SK-N-SH (cell line): ENCODE data around the gene PLB1. TPM values are rescaled to one million over a fixed set of nuclear protein-coding genes. Genes with fewer than 3 reads are reported as not detected.

Experiments used
- CTCF ChIA-PET: fragments of 300-600, 350-600 bp; formaldehyde crosslinking; extraction: SDS; loops from one replicate; lab custom pipeline; 2021; lab: Yijun Ruan, JAX
- POLR2A ChIA-PET: fragments of 350-600 bp; sonication (Branson Sonifier 250); formaldehyde crosslinking; extraction: SDS; loops from one replicate; lab custom pipeline; 2020; ENCODE audit warnings: antibody characterized with exemption, inconsistent platforms; lab: Yijun Ruan, JAX
- DNase-seq: peaks from one replicate; pipeline ENCODE4 v3.0.0; 2012
- H2AFZ ChIP-seq: fragments of 200-600 bp; sonication (generic); 2 replicates; pipeline ENCODE4 v1.8.1; 2016; ENCODE audit warnings: antibody characterized with exemption, mild to moderate bottlenecking, low read depth
- H3F3A ChIP-seq: fragments of 200-600 bp; sonication (generic); replicated peaks from 2 replicates; pipeline ENCODE3; 2016; ENCODE audit warnings: antibody characterized with exemption, mild to moderate bottlenecking; ENCODE audit not compliant: insufficient read depth
- H3K27ac ChIP-seq, 2 experiments: fragments of 200-500 bp in 1 of 2; fragments of 200-600 bp in 1 of 2; sonication (Bioruptor generic) in 1 of 2; sonication (generic), shearing (Covaris generic) in 1 of 2; 2 replicates each; pipeline versions ENCODE4 v1.5.1 to v1.6.1; 2014 to 2016; ENCODE audit warnings: low read depth in 2 of 2, inconsistent platforms in 1 of 2, low read length in 1 of 2, mild to moderate bottlenecking in 1 of 2, mixed read lengths in 1 of 2
- H3K27me3 ChIP-seq: fragments of 200-600 bp; sonication (generic), shearing (Covaris generic); 2 replicates; pipeline ENCODE4 v1.6.1; 2016; ENCODE audit warnings: mixed run types; ENCODE audit not compliant: insufficient read depth
- H3K36me3 ChIP-seq, 2 experiments: fragments of 200-500 bp in 1 of 2; fragments of 200-600 bp in 1 of 2; sonication (Bioruptor generic) in 1 of 2; sonication (generic) in 1 of 2; replicated peaks in 1 of 2; 2 replicates each; pipeline versions ENCODE3 to v1.5.1; 2014 to 2016; ENCODE audit warnings: low read length in 1 of 2, mild to moderate bottlenecking in 1 of 2; ENCODE audit not compliant: insufficient read depth in 2 of 2, control insufficient read depth in 1 of 2
- H3K4me1 ChIP-seq, 2 experiments: fragments of 200-500 bp in 1 of 2; fragments of 200-600 bp in 1 of 2; sonication (Bioruptor generic) in 1 of 2; sonication (generic), shearing (Covaris generic) in 1 of 2; 2 replicates each; pipeline versions ENCODE4 v1.5.1 to v1.6.1; 2014 to 2016; ENCODE audit warnings: low read depth in 1 of 2, low read length in 1 of 2, mixed run types in 1 of 2; ENCODE audit not compliant: insufficient read depth in 2 of 2, control insufficient read depth in 1 of 2
- H3K4me2 ChIP-seq: fragments of 200-600 bp; sonication (generic), shearing (Covaris generic); 2 replicates; pipeline ENCODE4 v1.6.1; 2017; ENCODE audit warnings: mixed run types
- H3K4me3 ChIP-seq, 2 experiments: fragments of 200-500 bp in 1 of 2; fragments of 200-600 bp in 1 of 2; sonication (Bioruptor generic) in 1 of 2; sonication (generic), shearing (Covaris generic) in 1 of 2; 2 replicates each; pipeline versions ENCODE4 v1.5.1 to v1.8.1; 2014 to 2016; ENCODE audit warnings: low read depth in 2 of 2, inconsistent platforms in 1 of 2, low read length in 1 of 2, mild to moderate bottlenecking in 1 of 2, mixed read lengths in 1 of 2, moderate library complexity in 1 of 2
- H3K79me2 ChIP-seq: fragments of 200-600 bp; sonication (generic); 2 replicates; pipeline ENCODE4 v1.8.1; 2017; ENCODE audit warnings: mild to moderate bottlenecking; ENCODE audit not compliant: insufficient read depth
- H3K9ac ChIP-seq: fragments of 200-600 bp; sonication (generic); 2 replicates; pipeline ENCODE4 v1.6.1; 2017; ENCODE audit warnings: mixed run types
- H3K9me2 ChIP-seq: fragments of 200-600 bp; sonication (generic); 2 replicates; pipeline ENCODE4 v1.6.1; 2017; ENCODE audit warnings: mixed run types
- H3K9me3 ChIP-seq: fragments of 200-600 bp; sonication (generic); 2 replicates; pipeline ENCODE4 v1.6.1; 2017; ENCODE audit warnings: mixed run types, mild to moderate bottlenecking, moderate library complexity
- H4K20me1 ChIP-seq: fragments of 200-600 bp; sonication (generic); 2 replicates; pipeline ENCODE4 v1.6.1; 2017; ENCODE audit warnings: mild to moderate bottlenecking, mixed run types; ENCODE audit not compliant: insufficient read depth
- CHD2 ChIP-seq: fragments of 150-350 bp; IDR thresholded peaks from 2 replicates; pipeline ENCODE4 v1.6.1; 2018; ENCODE audit warnings: low read length; ENCODE audit not compliant: partially characterized antibody
- ELF1 ChIP-seq: IDR thresholded peaks from 2 replicates; pipeline ENCODE4 v1.4.0; 2012
- EP300 ChIP-seq, 2 experiments: IDR thresholded peaks; 2 replicates each; pipeline versions ENCODE4 v1.4.0 to v1.6.1; 2012; ENCODE audit warnings: borderline replicate concordance in 1 of 2, low read depth in 1 of 2, low read length in 1 of 2
- EZH2phosphoT487 ChIP-seq: fragments of 200-600 bp; sonication (generic); IDR thresholded peaks from 2 replicates; pipeline ENCODE4 v1.6.1; 2017; ENCODE audit warnings: low read depth, mixed run types, mild to moderate bottlenecking, antibody characterized with exemption, moderate library complexity, borderline replicate concordance
- FOXM1 ChIP-seq: IDR thresholded peaks from 2 replicates; pipeline ENCODE4 v1.4.0; 2012; ENCODE audit warnings: low read depth, mild to moderate bottlenecking
- JUND ChIP-seq: IDR thresholded peaks from 2 replicates; pipeline ENCODE4 v1.4.0; 2012
- MEF2A ChIP-seq: IDR thresholded peaks from 2 replicates; pipeline ENCODE4 v1.4.0; 2012; ENCODE audit warnings: low read depth, borderline replicate concordance
- MXI1 ChIP-seq: IDR thresholded peaks from 2 replicates; pipeline ENCODE4 v1.6.1; 2012; ENCODE audit warnings: mild to moderate bottlenecking, low read depth, low read length, improper control_type of control experiment
- RFX5 ChIP-seq: IDR thresholded peaks from 2 replicates; pipeline ENCODE4 v1.6.1; 2012; ENCODE audit warnings: mild to moderate bottlenecking, improper control_type of control experiment, low read length
- SMC3 ChIP-seq: IDR thresholded peaks from 2 replicates; pipeline ENCODE4 v1.6.1; 2012; ENCODE audit warnings: low read depth, low read length, improper control_type of control experiment
- TCF12 ChIP-seq: IDR thresholded peaks from 2 replicates; pipeline ENCODE4 v1.4.0; 2012
- YY1 ChIP-seq: IDR thresholded peaks from 2 replicates; pipeline ENCODE4 v1.4.0; 2012; ENCODE audit warnings: low read depth, mild to moderate bottlenecking
- WGBS: methylation state at CpG from one replicate; pipeline ENCODE4 v1.1.6; 2017; ENCODE audit warnings: low lambda C conversion rate; 5-methylcytosine and 5-hydroxymethylcytosine counted together
- polyA plus RNA-seq, 3 experiments: library from polyadenylated mRNA; depleted of rRNA; stranded (reverse); fragments of >200 nt; gene quantifications; 2 replicates each; pipeline ENCODE4 v1.2.3, GENCODE V29; 2012
- TF ChIP-seq, protein P1 (sequence below): fragments of 150-350 bp; IDR thresholded peaks from 2 replicates; pipeline ENCODE4 v1.6.1; 2016; ENCODE audit warnings: mild to moderate bottlenecking, low read depth, low read length
- TF ChIP-seq, protein P2 (sequence below): fragments of 200-600 bp; sonication (generic); IDR thresholded peaks from 2 replicates; pipeline ENCODE4 v1.6.1; 2017; ENCODE audit warnings: antibody characterized with exemption, mild to moderate bottlenecking, moderate library complexity

The PLB1 gene
- polyA plus RNA-seq, 1 of the 3 experiments (the other 2 are of a cell fraction) = 0.10 TPM

DNA sequence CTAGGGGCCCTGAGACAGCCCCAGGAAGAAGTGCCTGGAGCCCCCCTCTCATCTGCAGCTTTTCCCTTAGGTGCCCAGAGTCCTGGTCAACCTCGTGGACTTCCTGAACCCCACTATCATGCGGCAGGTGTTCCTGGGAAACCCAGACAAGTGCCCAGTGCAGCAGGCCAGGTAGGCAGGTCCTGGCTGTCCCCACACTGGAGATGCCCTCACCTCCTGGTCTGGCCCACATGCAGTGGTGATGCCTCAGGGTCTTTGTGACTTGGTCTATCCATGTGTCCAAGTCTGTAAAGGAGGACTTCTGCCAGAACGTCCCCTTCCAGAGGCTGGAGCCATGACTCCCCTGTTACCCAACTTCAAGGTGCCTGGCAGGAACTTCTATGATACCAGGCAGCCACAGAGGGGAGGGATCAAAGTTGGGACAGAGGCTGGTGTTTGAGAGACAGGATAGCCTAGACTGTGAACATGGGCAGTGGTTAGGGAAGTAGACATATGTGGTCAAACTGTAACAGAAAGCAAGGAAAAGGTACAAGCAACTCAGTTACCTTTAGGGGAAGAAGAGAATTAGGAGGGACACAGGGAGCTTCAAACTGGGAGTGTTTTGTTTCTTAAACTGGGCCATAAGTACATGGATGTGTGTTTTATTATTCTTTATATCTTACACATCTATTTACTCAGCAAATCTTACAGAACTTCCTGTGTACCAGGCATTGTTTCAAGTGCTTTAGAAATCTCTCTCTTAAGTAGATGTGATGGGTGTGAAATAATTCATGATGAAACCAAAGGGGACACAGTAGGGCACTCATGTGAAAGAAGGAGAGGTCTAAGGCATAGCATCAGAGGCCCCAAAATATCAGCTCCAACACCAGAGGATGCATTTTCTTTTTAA lies 107.1 kb downstream of the PLB1 start:
- POLR2A ChIA-PET = interaction anchor here (0.7 kb wide), 1 partner anchor 149 kb away, joined by 3 read pairs; the partner anchor contains the start of gene PPP1CB
- Histone ChIP-seq H3K9ac (no peak overlapping the region), H3K36me3 (no peaks in the 10 kb centered on the region), H3F3A (no peaks in the 10 kb centered on the region), H3K79me2 (no peaks in the 10 kb centered on the region), H2AFZ (no peak overlapping the region), H3K4me3 (no peak overlapping the region), H3K27me3 (no peaks in the 10 kb centered on the region), H3K9me3 (no peaks in the 10 kb centered on the region), H4K20me1 (no peaks in the 10 kb centered on the region), H3K4me2 (no peak overlapping the region), H3K27ac (no peak overlapping the region), H3K9me2 (no peaks in the 10 kb centered on the region), H3K4me1 (no peaks in the 10 kb centered on the region; a peak in 1 of 4 replicates)
- 89% methylated on average over 3 of the region's 3 CpGs for WGBS
- no peak for DNase-seq
- TF ChIP-seq SMC3 (no peak), MXI1 (no peak), ELF1 (no peak), RFX5 (no peak), TCF12 (no peak), EP300 (IDR thresholded peaks at IDR 0.05; ENCODE audit: borderline replicate concordance in 1 of 2, low read depth in 1 of 2, low read length in 1 of 2) (no peak), FOXM1 (no peak), JUND (no peak), EZH2phosphoT487 (no peak), CHD2 (no peak), MEF2A (no peak), YY1 (no peak)
- TF ChIP-seq, protein P1, sequence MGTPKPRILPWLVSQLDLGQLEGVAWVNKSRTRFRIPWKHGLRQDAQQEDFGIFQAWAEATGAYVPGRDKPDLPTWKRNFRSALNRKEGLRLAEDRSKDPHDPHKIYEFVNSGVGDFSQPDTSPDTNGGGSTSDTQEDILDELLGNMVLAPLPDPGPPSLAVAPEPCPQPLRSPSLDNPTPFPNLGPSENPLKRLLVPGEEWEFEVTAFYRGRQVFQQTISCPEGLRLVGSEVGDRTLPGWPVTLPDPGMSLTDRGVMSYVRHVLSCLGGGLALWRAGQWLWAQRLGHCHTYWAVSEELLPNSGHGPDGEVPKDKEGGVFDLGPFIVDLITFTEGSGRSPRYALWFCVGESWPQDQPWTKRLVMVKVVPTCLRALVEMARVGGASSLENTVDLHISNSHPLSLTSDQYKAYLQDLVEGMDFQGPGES = no peak
- TF ChIP-seq, protein P2, sequence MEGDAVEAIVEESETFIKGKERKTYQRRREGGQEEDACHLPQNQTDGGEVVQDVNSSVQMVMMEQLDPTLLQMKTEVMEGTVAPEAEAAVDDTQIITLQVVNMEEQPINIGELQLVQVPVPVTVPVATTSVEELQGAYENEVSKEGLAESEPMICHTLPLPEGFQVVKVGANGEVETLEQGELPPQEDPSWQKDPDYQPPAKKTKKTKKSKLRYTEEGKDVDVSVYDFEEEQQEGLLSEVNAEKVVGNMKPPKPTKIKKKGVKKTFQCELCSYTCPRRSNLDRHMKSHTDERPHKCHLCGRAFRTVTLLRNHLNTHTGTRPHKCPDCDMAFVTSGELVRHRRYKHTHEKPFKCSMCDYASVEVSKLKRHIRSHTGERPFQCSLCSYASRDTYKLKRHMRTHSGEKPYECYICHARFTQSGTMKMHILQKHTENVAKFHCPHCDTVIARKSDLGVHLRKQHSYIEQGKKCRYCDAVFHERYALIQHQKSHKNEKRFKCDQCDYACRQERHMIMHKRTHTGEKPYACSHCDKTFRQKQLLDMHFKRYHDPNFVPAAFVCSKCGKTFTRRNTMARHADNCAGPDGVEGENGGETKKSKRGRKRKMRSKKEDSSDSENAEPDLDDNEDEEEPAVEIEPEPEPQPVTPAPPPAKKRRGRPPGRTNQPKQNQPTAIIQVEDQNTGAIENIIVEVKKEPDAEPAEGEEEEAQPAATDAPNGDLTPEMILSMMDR = no peak
- TF ChIP-seq, all 33 proteins: peak for 0
- CTCF ChIA-PET = interaction anchor here (1.0 to 3.4 kb wide), 4 partner anchors 9 to 37 kb away, joined by 3 to 33 read pairs (median 4); no protein-coding TSS in a partner anchor

DNA sequence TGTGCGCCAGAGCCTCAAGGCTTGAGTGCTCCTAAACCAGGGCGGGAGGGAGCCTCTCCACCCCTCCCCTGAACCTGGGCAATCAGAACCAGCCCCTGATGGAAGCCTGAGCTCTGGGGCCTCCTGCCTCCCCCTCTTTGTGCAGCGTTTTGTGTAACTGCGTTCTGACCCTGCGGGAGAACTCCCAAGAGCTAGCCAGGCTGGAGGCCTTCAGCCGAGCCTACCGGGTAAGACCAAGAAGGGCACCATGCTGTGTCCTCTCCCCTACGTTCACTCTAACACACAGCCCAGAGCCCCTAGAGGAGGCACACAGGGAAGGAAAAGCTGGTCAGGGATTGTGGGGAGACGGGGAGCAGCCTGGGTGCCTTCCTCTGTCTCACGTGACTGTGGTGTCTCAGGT lies 108.0 kb downstream of the PLB1 start:
- Histone ChIP-seq H3K9ac (no peak overlapping the region), H2AFZ (no peak overlapping the region), H3K36me3 (no peaks in the 10 kb centered on the region), H3F3A (no peaks in the 10 kb centered on the region)
- TF ChIP-seq CHD2 = no peak
- TF ChIP-seq, all 33 proteins: peak for 0
- H3K4me2 ChIP-seq = no peak overlapping the region
- H3K27me3 ChIP-seq = no peaks in the 10 kb centered on the region
- H3K4me1 ChIP-seq = no peaks in the 10 kb centered on the region; a peak in 1 of 4 replicates
- H3K27ac ChIP-seq = no peak overlapping the region
- ChIA-PET POLR2A (interaction anchor here (0.7 kb wide), 1 partner anchor 148 kb away, joined by 3 read pairs; the partner anchor contains the start of gene PPP1CB), CTCF (interaction anchor here (1.0 to 3.4 kb wide), 3 partner anchors 10 to 38 kb away, joined by 3 to 33 read pairs (median 4); no protein-coding TSS in a partner anchor)
- H4K20me1 ChIP-seq = no peaks in the 10 kb centered on the region
- DNase-seq = no peak
- H3K9me3 ChIP-seq = no peaks in the 10 kb centered on the region
- H3K4me3 ChIP-seq = no peak overlapping the region
- no peaks in the 10 kb centered on the region for H3K79me2 ChIP-seq
- no peaks in the 10 kb centered on the region for H3K9me2 ChIP-seq
- 94% methylated on average over 6 of the region's 10 CpGs for WGBS
